A549 (cell line): ENCODE data around the gene SACS. TPM values are rescaled to one million over a fixed set of nuclear protein-coding genes. Genes with fewer than 3 reads are reported as not detected.

Experiments
- ATAC-seq, 2 experiments: fragments of 200-7000 bp in 1 of 2; fragments of >200 bp in 1 of 2; cut with Nextera tagmentation in 1 of 2; cut with Tn5 transposase in 1 of 2; 3 replicates each; pipeline versions ENCODE4 v1.8.0 to v1.9.1; 2018 to 2020; ENCODE audit warnings: mild to moderate bottlenecking in 1 of 2, moderate library complexity in 1 of 2
- CTCF ChIA-PET: fragments of 300-600 bp; sonication (Branson Sonifier 250); formaldehyde crosslinking; extraction: SDS; loops from one replicate; lab custom pipeline; 2021; ENCODE audit warnings: antibody characterized with exemption, inconsistent platforms; lab: Yijun Ruan, JAX
- POLR2A ChIA-PET: fragments of 350-600 bp; formaldehyde crosslinking; extraction: SDS; loops from one replicate; lab custom pipeline; 2021; ENCODE audit warnings: antibody characterized with exemption, inconsistent platforms; lab: Yijun Ruan, JAX
- DNase-seq, 2 experiments: peaks; one replicate each; pipeline versions ENCODE4 v3.0.0 to v3.0.0-alpha.2; 2011 to 2016; ENCODE audit warnings: low read depth in 1 of 2, low spot score in 1 of 2
- FAIRE-seq: peaks from 2 replicates; lab custom pipeline; 2011; peaks lifted over from hg19 to GRCh38; lab: Jason Lieb, UNC
- H3K27ac ChIP-seq, 2 experiments: fragments of >200 bp; sonication (Bioruptor Twin); formaldehyde crosslinking; 3 replicates each; pipeline ENCODE4 v1.5.1; 2016 to 2017
- H3K4me1 ChIP-seq: fragments of >200 bp; sonication (Bioruptor Twin); formaldehyde crosslinking; 3 replicates; pipeline ENCODE4 v1.6.1; 2016
- H3K4me2 ChIP-seq: fragments of >200 bp; sonication (Bioruptor Twin); formaldehyde crosslinking; 3 replicates; pipeline ENCODE4 v1.6.1; 2016
- H3K4me3 ChIP-seq: fragments of >200 bp; sonication (Bioruptor Twin); formaldehyde crosslinking; 3 replicates; pipeline ENCODE4 v1.5.1; 2016
- H3K9me3 ChIP-seq: fragments of >200 bp; sonication (Bioruptor Twin); formaldehyde crosslinking; 3 replicates; pipeline ENCODE4 v1.6.1; 2016
- BHLHE40 ChIP-seq: IDR thresholded peaks from 2 replicates; pipeline ENCODE4 v1.6.1; 2012; ENCODE audit warnings: low read depth, low read length, inconsistent platforms
- CBX2 ChIP-seq: fragments of 200-600 bp; sonication (generic); IDR thresholded peaks from 2 replicates; pipeline ENCODE4 v1.6.1; 2016; ENCODE audit warnings: low read depth, mild to moderate bottlenecking, borderline replicate concordance
- EHF ChIP-seq: fragments of 250-450 bp; sonication (Bioruptor Pico); IDR thresholded peaks from 2 replicates; pipeline ENCODE4 v1.5.0; 2020; ENCODE audit warnings: mild to moderate bottlenecking
- EP300 ChIP-seq, 2 experiments: fragments of >200 bp; sonication (Bioruptor Twin); formaldehyde crosslinking; IDR thresholded peaks; 2 replicates in 1 of 2; 3 replicates in 1 of 2; pipeline ENCODE4 v1.6.1; 2016 to 2017
- ESRRA ChIP-seq: fragments of 150-350 bp; IDR thresholded peaks from 2 replicates; pipeline ENCODE4 v1.6.1; 2014; ENCODE audit warnings: mild to moderate bottlenecking, low read length, borderline replicate concordance
- GATA3 ChIP-seq: IDR thresholded peaks from 2 replicates; pipeline ENCODE4 v1.6.1; 2012; ENCODE audit warnings: borderline replicate concordance
- HDAC2 ChIP-seq: fragments of 200-600 bp; sonication (generic); IDR thresholded peaks from 2 replicates; pipeline ENCODE4 v1.6.1; 2016
- HOXB5 ChIP-seq: fragments of 250-450 bp; sonication (Bioruptor Pico); IDR thresholded peaks from 2 replicates; pipeline ENCODE4 v1.5.0; 2020; ENCODE audit warnings: mild to moderate bottlenecking, moderate library complexity
- JUN ChIP-seq, 2 experiments: fragments of >200 bp; sonication (Bioruptor Twin); formaldehyde crosslinking; IDR thresholded peaks; 2 replicates in 1 of 2; 3 replicates in 1 of 2; pipeline ENCODE4 v1.6.1; 2016 to 2017
- JUNB ChIP-seq: fragments of >200 bp; sonication (Bioruptor Twin); formaldehyde crosslinking; IDR thresholded peaks from 2 replicates; pipeline ENCODE4 v1.6.1; 2016
- KDM5A ChIP-seq: fragments of 200-600 bp; sonication (generic); IDR thresholded peaks from 2 replicates; pipeline ENCODE4 v1.6.1; 2016; ENCODE audit warnings: antibody characterized with exemption, mild to moderate bottlenecking
- NFE2L2 ChIP-seq: fragments of 150-350 bp; conservative IDR thresholded peaks from 2 replicates; pipeline ENCODE4 v1.6.1; 2014; ENCODE audit warnings: low read length
- PBX3 ChIP-seq: IDR thresholded peaks from 2 replicates; pipeline ENCODE4 v1.6.1; 2012
- PHF8 ChIP-seq: fragments of 200-600 bp; sonication (generic); IDR thresholded peaks from 2 replicates; pipeline ENCODE4 v1.6.1; 2016; ENCODE audit warnings: low read depth, mild to moderate bottlenecking, antibody characterized with exemption, moderate library complexity, borderline replicate concordance
- REST ChIP-seq: fragments of 200-600 bp; sonication (generic); IDR thresholded peaks from 2 replicates; pipeline ENCODE4 v1.6.1; 2016; ENCODE audit warnings: antibody characterized with exemption, mild to moderate bottlenecking, moderate library complexity
- SMC3 ChIP-seq: fragments of >200 bp; sonication (Bioruptor Twin); formaldehyde crosslinking; IDR thresholded peaks from 3 replicates; pipeline ENCODE4 v1.6.1; 2018; ENCODE audit warnings: inconsistent platforms
- WGBS: methylation state at CpG from one replicate; pipeline ENCODE4 v1.1.6; 2017; ENCODE audit errors: missing lambda C conversion rate; 5-methylcytosine and 5-hydroxymethylcytosine counted together
- polyA plus RNA-seq, 4 experiments: library from polyadenylated mRNA; depleted of rRNA in 3 of 4; stranded (reverse); fragments of >200 nt; fragmentation: RNase III in 1 of 4; extraction: RNeasy Plus Mini Kit Qiagen cat#74134 plus additional on column Dnase treatment in 1 of 4; gene quantifications; 2 replicates in 3 of 4; 3 replicates in 1 of 4; pipeline ENCODE4 v1.2.3, GENCODE V29; 2011 to 2017
- TF ChIP-seq, protein P1 (sequence below): fragments of >200 bp; sonication (Bioruptor Twin); formaldehyde crosslinking; IDR thresholded peaks from 2 replicates; pipeline ENCODE4 v1.6.1; 2016

Gene SACS
- polyA plus RNA-seq, 2 of the 4 experiments (the other 2 are of a cell fraction) = 6.9 to 23.8 TPM

GRCh38 chr13:23414682-23415081 lies 18.8 kb downstream of the SACS start:
- 97% methylated on average over 2 of the region's 2 CpGs for WGBS
- ATAC-seq (no peak), DNase-seq (no peak), FAIRE-seq (no peak)
- TF ChIP-seq SMC3 (no peak), EHF (CRISPR knock-in tag) (no peak), HDAC2 (no peak), ESRRA (no peak), KDM5A (no peak), CBX2 (no peak), NFE2L2 (no peak), PBX3 (no peak), REST (no peak), JUN (IDR thresholded peaks at IDR 0.05) (no peak), JUNB (no peak)
- TF ChIP-seq, protein P1, sequence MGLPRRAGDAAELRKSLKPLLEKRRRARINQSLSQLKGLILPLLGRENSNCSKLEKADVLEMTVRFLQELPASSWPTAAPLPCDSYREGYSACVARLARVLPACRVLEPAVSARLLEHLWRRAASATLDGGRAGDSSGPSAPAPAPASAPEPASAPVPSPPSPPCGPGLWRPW = no peak
- H3K9me3 ChIP-seq = no peaks in the 10 kb centered on the region
- no peak overlapping the region for H3K4me3 ChIP-seq
- ChIA-PET CTCF (interaction anchor here (1.2 kb wide), 1 partner anchor 9 kb away, joined by 3 read pairs; no protein-coding TSS in a partner anchor), POLR2A (no interaction called here)
- H3K27ac ChIP-seq = no peak overlapping the region
- H3K4me1 ChIP-seq = no peaks in the 10 kb centered on the region
- no peak overlapping the region for H3K4me2 ChIP-seq

DNA sequence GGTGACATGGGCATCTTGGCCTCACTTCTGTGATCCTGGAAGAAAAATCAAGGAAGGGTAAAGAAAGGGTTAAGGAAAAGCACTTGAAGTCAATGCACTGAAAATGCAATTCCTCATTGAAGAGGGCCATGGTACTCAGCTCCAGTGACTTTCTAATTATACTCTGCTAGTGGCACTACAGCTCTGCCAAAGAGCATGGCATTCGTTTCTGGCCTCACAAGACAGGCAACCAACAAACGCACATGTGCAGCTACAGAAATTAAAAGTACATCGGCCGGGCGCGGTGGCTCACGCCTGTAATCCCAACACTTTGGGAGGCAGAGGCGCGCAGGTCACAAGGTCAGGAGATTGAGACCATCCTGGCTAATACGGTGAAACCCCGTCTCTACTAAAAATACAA lies 21.8 kb downstream of the SACS start:
- ChIA-PET CTCF (no interaction called here), POLR2A (no interaction called here)
- no peaks in the 10 kb centered on the region for H3K4me1 ChIP-seq
- DNase-seq (no peak), ATAC-seq (no peak), FAIRE-seq (no peak)
- H3K4me3 ChIP-seq = no peak overlapping the region
- 92% methylated on average over 11 of the region's 11 CpGs for WGBS
- no peaks in the 10 kb centered on the region for H3K9me3 ChIP-seq
- no peak overlapping the region for H3K27ac ChIP-seq
- no peak overlapping the region for H3K4me2 ChIP-seq
- TF ChIP-seq KDM5A = no peak
- no peak for TF ChIP-seq EHF (CRISPR knock-in tag)
- no peak for TF ChIP-seq GATA3
- no peak for TF ChIP-seq EP300 (IDR thresholded peaks at IDR 0.05)
- TF ChIP-seq BHLHE40 = no peak
- TF ChIP-seq PHF8 = no peak
- no peak for TF ChIP-seq HOXB5
- no peak for TF ChIP-seq REST
